HepG2 (cell line): ENCODE data around the gene NGEF. TPM values are rescaled to one million over a fixed set of nuclear protein-coding genes. Genes with fewer than 3 reads are reported as not detected.
A peak's percentile ranks its signal among the peaks of the same experiment; 100 is the strongest.

Source experiments
- CBFB ChIP-seq: sonication (generic); formaldehyde crosslinking; IDR thresholded peaks from 2 replicates; pipeline ENCODE4 v1.4.0; 2020; ENCODE audit warnings: missing genetic modification reagents
- DNMT1 ChIP-seq: sonication (generic); formaldehyde crosslinking; IDR thresholded peaks from 2 replicates; pipeline ENCODE4 v1.5.1; 2020; ENCODE audit warnings: mild to moderate bottlenecking, missing genetic modification reagents
- FOXJ3 ChIP-seq: sonication (generic); formaldehyde crosslinking; IDR thresholded peaks from 2 replicates; pipeline ENCODE4 v1.4.0; 2020; ENCODE audit warnings: missing genetic modification reagents, mild to moderate bottlenecking, borderline replicate concordance
- HNF4A ChIP-seq: sonication (generic); formaldehyde crosslinking; IDR thresholded peaks from 2 replicates; pipeline ENCODE4 v1.4.0; 2020; ENCODE audit warnings: missing genetic modification reagents
- JUNB ChIP-seq: sonication (generic); formaldehyde crosslinking; IDR thresholded peaks from 2 replicates; pipeline ENCODE4 v1.8.0; 2022; ENCODE audit warnings: missing genetic modification reagents, mild to moderate bottlenecking, borderline replicate concordance
- KDM3A ChIP-seq: IDR thresholded peaks from 2 replicates; pipeline ENCODE4 v1.6.1; 2018; ENCODE audit warnings: low read depth, missing compliant biosample characterization
- MXI1 ChIP-seq: IDR thresholded peaks from 3 replicates; pipeline ENCODE4 v1.6.1; 2012; ENCODE audit warnings: low read depth, low read length, inconsistent platforms, borderline replicate concordance
- NFIB ChIP-seq: sonication (generic); formaldehyde crosslinking; IDR thresholded peaks from 2 replicates; pipeline ENCODE4 v1.9.0; 2021; ENCODE audit warnings: missing genetic modification reagents, mild to moderate bottlenecking, borderline replicate concordance
- SIN3A ChIP-seq: IDR thresholded peaks from 2 replicates; pipeline ENCODE4 v1.6.1; 2011; ENCODE audit warnings: low read depth, mild to moderate bottlenecking, control low read depth, low read length, borderline replicate concordance
- SIX4 ChIP-seq: sonication (generic); formaldehyde crosslinking; IDR thresholded peaks from 2 replicates; pipeline ENCODE4 v1.4.0; 2020; ENCODE audit warnings: missing genetic modification reagents
- ZC3H13 ChIP-seq: sonication (generic); formaldehyde crosslinking; IDR thresholded peaks from 2 replicates; pipeline ENCODE4 v1.8.1; 2023; ENCODE audit warnings: mild to moderate bottlenecking, missing genetic modification reagents, moderate library complexity
- ZNF124 ChIP-seq: sonication (generic); formaldehyde crosslinking; IDR thresholded peaks from 2 replicates; pipeline ENCODE4 v1.4.0; 2020; ENCODE audit warnings: missing genetic modification reagents
- ZNF33A ChIP-seq: sonication (generic); formaldehyde crosslinking; IDR thresholded peaks from 2 replicates; pipeline ENCODE4 v1.5.1; 2020; ENCODE audit warnings: missing genetic modification reagents, mild to moderate bottlenecking, moderate library complexity, borderline replicate concordance
- ZNF558 ChIP-seq: sonication (generic); formaldehyde crosslinking; IDR thresholded peaks from 2 replicates; pipeline ENCODE4 v1.9.0; 2022; ENCODE audit warnings: mild to moderate bottlenecking, missing genetic modification reagents, borderline replicate concordance
- ZNF780A ChIP-seq: sonication (generic); formaldehyde crosslinking; IDR thresholded peaks from 2 replicates; pipeline ENCODE4 v1.8.0; 2022; ENCODE audit warnings: mild to moderate bottlenecking, missing genetic modification reagents, moderate library complexity
- polyA plus RNA-seq, 8 experiments: library from polyadenylated mRNA; depleted of rRNA in 3 of 8; stranded (reverse) in 7 of 8; unstranded in 1 of 8; fragments of >200 nt; fragmentation: Illumina TruSeq in 4 of 8; extraction: Trizol in 4 of 8; gene quantifications; 2 replicates each; pipeline versions ENCODE4 v1.2.1 to v1.2.3, GENCODE V29; 2011 to 2016; ENCODE audit warnings: low read depth in 4 of 8, missing spikeins in 1 of 8, mixed read lengths in 1 of 8; ENCODE audit not compliant: insufficient read depth in 1 of 8
- total RNA-seq, 5 experiments: library from RNA; depleted of rRNA; stranded (reverse); fragments of >200 nt; fragmentation: Illumina TruSeq; extraction: Trizol; gene quantifications; 2 replicates each; pipeline ENCODE4 v1.2.3, GENCODE V29; 2016; ENCODE audit warnings: low read depth in 1 of 5
- TF ChIP-seq, protein P1 (sequence below): sonication (generic); formaldehyde crosslinking; IDR thresholded peaks from 2 replicates; pipeline ENCODE4 v1.5.1; 2020; ENCODE audit warnings: mild to moderate bottlenecking, missing genetic modification reagents, moderate library complexity
- TF ChIP-seq, protein P2 (sequence below): sonication (generic); formaldehyde crosslinking; IDR thresholded peaks from 2 replicates; pipeline ENCODE4 v1.4.0; 2020; ENCODE audit warnings: missing genetic modification reagents
- TF ChIP-seq, protein P3 (sequence below): IDR thresholded peaks from 2 replicates; pipeline ENCODE4 v1.6.1; 2016; ENCODE audit warnings: mild to moderate bottlenecking, missing biosample characterization, missing genetic modification reagents
- TF ChIP-seq, protein P4 (sequence below): sonication (generic); formaldehyde crosslinking; IDR thresholded peaks from 2 replicates; pipeline ENCODE4 v1.8.1; 2023; ENCODE audit warnings: mild to moderate bottlenecking, inconsistent platforms, moderate library complexity, missing genetic modification reagents, borderline replicate concordance
- TF ChIP-seq, protein P5 (sequence below): fragments of 450-650 bp; IDR thresholded peaks from 2 replicates; pipeline ENCODE4 v1.6.1; 2016

NGEF gene
- total and polyA plus RNA-seq, 2 of the 13 experiments (the other 11 are each of a cell fraction or from before 2014, with no cell fraction given): 14.4 to 36.9 TPM

DNA sequence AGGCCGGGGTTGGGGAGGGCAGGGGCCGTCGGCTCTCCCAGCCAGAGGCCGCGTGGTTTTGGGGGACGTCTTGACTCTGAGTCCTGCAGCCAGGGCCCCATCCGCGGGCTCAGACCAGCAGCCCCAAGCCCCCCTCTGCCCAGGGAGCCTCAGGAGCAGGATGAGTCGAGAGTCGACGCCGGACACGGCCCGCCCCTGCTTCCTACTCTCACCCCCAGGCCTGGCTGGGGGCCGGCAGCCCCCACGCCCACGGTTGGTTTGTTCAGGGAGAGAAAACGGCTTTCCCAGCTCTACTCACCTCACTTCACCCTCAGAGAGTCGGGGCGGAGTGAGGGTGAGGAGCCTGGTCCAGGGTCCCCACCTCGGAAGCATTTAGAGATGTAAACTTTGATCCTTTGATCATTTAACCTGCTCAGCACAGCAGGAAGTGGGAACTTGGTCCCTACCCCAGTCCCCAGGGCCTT, 136.0 kb downstream of the NGEF start (continued):
- TF ChIP-seq, protein P1, sequence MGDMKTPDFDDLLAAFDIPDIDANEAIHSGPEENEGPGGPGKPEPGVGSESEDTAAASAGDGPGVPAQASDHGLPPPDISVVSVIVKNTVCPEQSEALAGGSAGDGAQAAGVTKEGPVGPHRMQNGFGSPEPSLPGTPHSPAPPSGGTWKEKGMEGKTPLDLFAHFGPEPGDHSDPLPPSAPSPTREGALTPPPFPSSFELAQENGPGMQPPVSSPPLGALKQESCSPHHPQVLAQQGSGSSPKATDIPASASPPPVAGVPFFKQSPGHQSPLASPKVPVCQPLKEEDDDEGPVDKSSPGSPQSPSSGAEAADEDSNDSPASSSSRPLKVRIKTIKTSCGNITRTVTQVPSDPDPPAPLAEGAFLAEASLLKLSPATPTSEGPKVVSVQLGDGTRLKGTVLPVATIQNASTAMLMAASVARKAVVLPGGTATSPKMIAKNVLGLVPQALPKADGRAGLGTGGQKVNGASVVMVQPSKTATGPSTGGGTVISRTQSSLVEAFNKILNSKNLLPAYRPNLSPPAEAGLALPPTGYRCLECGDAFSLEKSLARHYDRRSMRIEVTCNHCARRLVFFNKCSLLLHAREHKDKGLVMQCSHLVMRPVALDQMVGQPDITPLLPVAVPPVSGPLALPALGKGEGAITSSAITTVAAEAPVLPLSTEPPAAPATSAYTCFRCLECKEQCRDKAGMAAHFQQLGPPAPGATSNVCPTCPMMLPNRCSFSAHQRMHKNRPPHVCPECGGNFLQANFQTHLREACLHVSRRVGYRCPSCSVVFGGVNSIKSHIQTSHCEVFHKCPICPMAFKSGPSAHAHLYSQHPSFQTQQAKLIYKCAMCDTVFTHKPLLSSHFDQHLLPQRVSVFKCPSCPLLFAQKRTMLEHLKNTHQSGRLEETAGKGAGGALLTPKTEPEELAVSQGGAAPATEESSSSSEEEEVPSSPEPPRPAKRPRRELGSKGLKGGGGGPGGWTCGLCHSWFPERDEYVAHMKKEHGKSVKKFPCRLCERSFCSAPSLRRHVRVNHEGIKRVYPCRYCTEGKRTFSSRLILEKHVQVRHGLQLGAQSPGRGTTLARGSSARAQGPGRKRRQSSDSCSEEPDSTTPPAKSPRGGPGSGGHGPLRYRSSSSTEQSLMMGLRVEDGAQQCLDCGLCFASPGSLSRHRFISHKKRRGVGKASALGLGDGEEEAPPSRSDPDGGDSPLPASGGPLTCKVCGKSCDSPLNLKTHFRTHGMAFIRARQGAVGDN (CRISPR knock-in tag): peak; percentile 48
- TF ChIP-seq HNF4A (CRISPR knock-in tag): peak; percentile 71
- no peak for TF ChIP-seq NFIB
- no peak for TF ChIP-seq ZNF33A (CRISPR knock-in tag)
- TF ChIP-seq, protein P2, sequence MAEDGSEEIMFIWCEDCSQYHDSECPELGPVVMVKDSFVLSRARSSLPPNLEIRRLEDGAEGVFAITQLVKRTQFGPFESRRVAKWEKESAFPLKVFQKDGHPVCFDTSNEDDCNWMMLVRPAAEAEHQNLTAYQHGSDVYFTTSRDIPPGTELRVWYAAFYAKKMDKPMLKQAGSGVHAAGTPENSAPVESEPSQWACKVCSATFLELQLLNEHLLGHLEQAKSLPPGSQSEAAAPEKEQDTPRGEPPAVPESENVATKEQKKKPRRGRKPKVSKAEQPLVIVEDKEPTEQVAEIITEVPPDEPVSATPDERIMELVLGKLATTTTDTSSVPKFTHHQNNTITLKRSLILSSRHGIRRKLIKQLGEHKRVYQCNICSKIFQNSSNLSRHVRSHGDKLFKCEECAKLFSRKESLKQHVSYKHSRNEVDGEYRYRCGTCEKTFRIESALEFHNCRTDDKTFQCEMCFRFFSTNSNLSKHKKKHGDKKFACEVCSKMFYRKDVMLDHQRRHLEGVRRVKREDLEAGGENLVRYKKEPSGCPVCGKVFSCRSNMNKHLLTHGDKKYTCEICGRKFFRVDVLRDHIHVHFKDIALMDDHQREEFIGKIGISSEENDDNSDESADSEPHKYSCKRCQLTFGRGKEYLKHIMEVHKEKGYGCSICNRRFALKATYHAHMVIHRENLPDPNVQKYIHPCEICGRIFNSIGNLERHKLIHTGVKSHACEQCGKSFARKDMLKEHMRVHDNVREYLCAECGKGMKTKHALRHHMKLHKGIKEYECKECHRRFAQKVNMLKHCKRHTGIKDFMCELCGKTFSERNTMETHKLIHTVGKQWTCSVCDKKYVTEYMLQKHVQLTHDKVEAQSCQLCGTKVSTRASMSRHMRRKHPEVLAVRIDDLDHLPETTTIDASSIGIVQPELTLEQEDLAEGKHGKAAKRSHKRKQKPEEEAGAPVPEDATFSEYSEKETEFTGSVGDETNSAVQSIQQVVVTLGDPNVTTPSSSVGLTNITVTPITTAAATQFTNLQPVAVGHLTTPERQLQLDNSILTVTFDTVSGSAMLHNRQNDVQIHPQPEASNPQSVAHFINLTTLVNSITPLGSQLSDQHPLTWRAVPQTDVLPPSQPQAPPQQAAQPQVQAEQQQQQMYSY: no peak
- TF ChIP-seq ZNF558 (CRISPR knock-in tag): no peak
- no peak for TF ChIP-seq CBFB (CRISPR knock-in tag)
- TF ChIP-seq DNMT1 (CRISPR knock-in tag): no peak
- no peak for TF ChIP-seq SIN3A
- TF ChIP-seq ZNF780A (CRISPR knock-in tag): no peak
- TF ChIP-seq ZC3H13 (CRISPR knock-in tag): no peak
- TF ChIP-seq, protein P3, sequence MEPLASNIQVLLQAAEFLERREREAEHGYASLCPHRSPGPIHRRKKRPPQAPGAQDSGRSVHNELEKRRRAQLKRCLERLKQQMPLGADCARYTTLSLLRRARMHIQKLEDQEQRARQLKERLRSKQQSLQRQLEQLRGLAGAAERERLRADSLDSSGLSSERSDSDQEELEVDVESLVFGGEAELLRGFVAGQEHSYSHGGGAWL (CRISPR knock-in tag): no peak
- TF ChIP-seq, protein P4, sequence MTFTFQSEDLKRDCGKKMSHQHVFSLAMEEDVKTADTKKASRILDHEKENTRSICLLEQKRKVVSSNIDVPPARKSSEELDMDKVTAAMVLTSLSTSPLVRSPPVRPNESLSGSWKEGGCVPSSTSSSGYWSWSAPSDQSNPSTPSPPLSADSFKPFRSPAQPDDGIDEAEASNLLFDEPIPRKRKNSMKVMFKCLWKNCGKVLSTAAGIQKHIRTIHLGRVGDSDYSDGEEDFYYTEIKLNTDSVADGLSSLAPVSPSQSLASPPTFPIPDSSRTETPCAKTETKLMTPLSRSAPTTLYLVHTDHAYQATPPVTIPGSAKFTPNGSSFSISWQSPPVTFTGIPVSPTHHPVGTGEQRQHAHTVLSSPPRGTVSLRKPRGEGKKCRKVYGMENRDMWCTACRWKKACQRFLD (CRISPR knock-in tag): no peak
- no peak for TF ChIP-seq KDM3A (CRISPR knock-in tag)
- TF ChIP-seq JUNB (CRISPR knock-in tag): no peak
- TF ChIP-seq MXI1: no peak
- TF ChIP-seq ZNF124 (CRISPR knock-in tag): no peak
- TF ChIP-seq, protein P5, sequence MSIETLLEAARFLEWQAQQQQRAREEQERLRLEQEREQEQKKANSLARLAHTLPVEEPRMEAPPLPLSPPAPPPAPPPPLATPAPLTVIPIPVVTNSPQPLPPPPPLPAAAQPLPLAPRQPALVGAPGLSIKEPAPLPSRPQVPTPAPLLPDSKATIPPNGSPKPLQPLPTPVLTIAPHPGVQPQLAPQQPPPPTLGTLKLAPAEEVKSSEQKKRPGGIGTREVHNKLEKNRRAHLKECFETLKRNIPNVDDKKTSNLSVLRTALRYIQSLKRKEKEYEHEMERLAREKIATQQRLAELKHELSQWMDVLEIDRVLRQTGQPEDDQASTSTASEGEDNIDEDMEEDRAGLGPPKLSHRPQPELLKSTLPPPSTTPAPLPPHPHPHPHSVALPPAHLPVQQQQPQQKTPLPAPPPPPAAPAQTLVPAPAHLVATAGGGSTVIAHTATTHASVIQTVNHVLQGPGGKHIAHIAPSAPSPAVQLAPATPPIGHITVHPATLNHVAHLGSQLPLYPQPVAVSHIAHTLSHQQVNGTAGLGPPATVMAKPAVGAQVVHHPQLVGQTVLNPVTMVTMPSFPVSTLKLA: no peak
- no peak for TF ChIP-seq SIX4
- no peak for TF ChIP-seq FOXJ3
